ENCODE results near the gene RNASET2.

DNA sequence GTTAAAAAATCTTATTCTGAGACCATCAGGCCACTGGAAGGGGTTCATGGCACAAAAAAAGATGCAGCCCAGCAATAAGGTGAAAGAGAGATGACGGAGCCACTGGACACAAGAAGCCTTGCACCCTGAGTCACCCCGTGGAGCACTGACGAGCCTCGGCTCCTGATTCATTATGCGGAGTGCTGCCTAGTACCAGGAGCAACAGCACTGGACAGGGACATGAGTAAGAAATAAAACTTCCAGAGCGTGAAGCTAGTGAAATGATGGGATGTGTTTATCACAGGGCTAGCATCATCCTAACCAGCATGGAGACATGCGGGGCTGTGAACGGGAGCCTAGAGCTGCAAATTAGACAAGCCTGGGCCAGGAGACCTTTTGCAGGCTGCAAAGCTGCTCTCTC lies 53.3 kb downstream of the RNASET2 start:
- TF ChIP-seq, protein P1, sequence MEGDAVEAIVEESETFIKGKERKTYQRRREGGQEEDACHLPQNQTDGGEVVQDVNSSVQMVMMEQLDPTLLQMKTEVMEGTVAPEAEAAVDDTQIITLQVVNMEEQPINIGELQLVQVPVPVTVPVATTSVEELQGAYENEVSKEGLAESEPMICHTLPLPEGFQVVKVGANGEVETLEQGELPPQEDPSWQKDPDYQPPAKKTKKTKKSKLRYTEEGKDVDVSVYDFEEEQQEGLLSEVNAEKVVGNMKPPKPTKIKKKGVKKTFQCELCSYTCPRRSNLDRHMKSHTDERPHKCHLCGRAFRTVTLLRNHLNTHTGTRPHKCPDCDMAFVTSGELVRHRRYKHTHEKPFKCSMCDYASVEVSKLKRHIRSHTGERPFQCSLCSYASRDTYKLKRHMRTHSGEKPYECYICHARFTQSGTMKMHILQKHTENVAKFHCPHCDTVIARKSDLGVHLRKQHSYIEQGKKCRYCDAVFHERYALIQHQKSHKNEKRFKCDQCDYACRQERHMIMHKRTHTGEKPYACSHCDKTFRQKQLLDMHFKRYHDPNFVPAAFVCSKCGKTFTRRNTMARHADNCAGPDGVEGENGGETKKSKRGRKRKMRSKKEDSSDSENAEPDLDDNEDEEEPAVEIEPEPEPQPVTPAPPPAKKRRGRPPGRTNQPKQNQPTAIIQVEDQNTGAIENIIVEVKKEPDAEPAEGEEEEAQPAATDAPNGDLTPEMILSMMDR (IDR thresholded peaks at IDR 0.05; ENCODE audit: insufficient read depth, low read length), result no peak
- TF ChIP-seq GABPA (IDR thresholded peaks at IDR 0.05; ENCODE audit: low read depth), result no peak

All from HL-60 (cell line).